H1 (cell line): ENCODE data around the gene ZBTB7B. TPM values are rescaled to one million over a fixed set of nuclear protein-coding genes. Genes with fewer than 3 reads are reported as not detected.

Source experiments
- CTCF ChIA-PET: fragments of 300-600 bp; sonication (Branson Sonifier 250); formaldehyde crosslinking; loops from one replicate; lab custom pipeline; 2021; ENCODE audit not compliant: partially characterized antibody; lab: Charles Lee
- POLR2A ChIA-PET: fragments of 300-600 bp; sonication (Branson Sonifier 250); formaldehyde crosslinking; loops from one replicate; lab custom pipeline; 2021; ENCODE audit warnings: inconsistent platforms; ENCODE audit not compliant: partially characterized antibody; lab: Charles Lee
- DNase-seq, 2 experiments: peaks; one replicate each; pipeline versions ENCODE4 v3.0.0 to v3.0.0-alpha.2; 2010 to 2022; ENCODE audit warnings: low spot score in 2 of 2, low read depth in 1 of 2, mixed read lengths in 1 of 2
- FAIRE-seq: peaks from 2 replicates; lab custom pipeline; 2011; peaks lifted over from hg19 to GRCh38; lab: Jason Lieb, UNC
- H2AFZ ChIP-seq: 2 replicates; pipeline ENCODE4 v1.8.1; 2012; ENCODE audit warnings: low read length, inconsistent platforms
- H2AK5ac ChIP-seq: 2 replicates; pipeline ENCODE4 v1.6.1; 2013; ENCODE audit warnings: low read depth, low read length
- H2BK120ac ChIP-seq: replicated peaks from 2 replicates; pipeline ENCODE3; 2013; ENCODE audit warnings: low read depth, low read length, inconsistent platforms
- H2BK12ac ChIP-seq: 2 replicates; pipeline ENCODE4 v1.6.1; 2013; ENCODE audit warnings: low read depth, low read length
- H2BK15ac ChIP-seq: 2 replicates; pipeline ENCODE4 v1.6.1; 2013; ENCODE audit warnings: low read length
- H2BK20ac ChIP-seq: 2 replicates; pipeline ENCODE4 v1.6.1; 2013; ENCODE audit warnings: low read length
- H2BK5ac ChIP-seq: 2 replicates; pipeline ENCODE4 v1.6.1; 2013; ENCODE audit warnings: low read depth, low read length
- H3K14ac ChIP-seq: 2 replicates; pipeline ENCODE4 v1.6.1; 2013; ENCODE audit warnings: inconsistent platforms; ENCODE audit not compliant: insufficient read length
- H3K18ac ChIP-seq: 2 replicates; pipeline ENCODE4 v1.6.1; 2013; ENCODE audit warnings: low read length; ENCODE audit errors: extremely low read depth
- H3K23ac ChIP-seq: 2 replicates; pipeline ENCODE4 v1.6.1; 2013; ENCODE audit warnings: inconsistent platforms; ENCODE audit not compliant: insufficient read length
- H3K23me2 ChIP-seq: 2 replicates; pipeline ENCODE4 v1.6.1; 2013; ENCODE audit warnings: low read depth, low read length
- H3K27ac ChIP-seq: 2 replicates; pipeline ENCODE4 v1.6.1; 2011; ENCODE audit warnings: low read depth, low read length, inconsistent platforms
- H3K27me3 ChIP-seq, 4 experiments: replicated peaks in 1 of 4; 1 replicate in 1 of 4; 2 replicates in 3 of 4; pipeline versions ENCODE4 v1.6.1 to v1.8.1; 2011 to 2013; ENCODE audit warnings: low read length in 3 of 4, mild to moderate bottlenecking in 3 of 4, inconsistent platforms in 2 of 4, mixed read lengths in 2 of 4, moderate library complexity in 1 of 4; ENCODE audit not compliant: control insufficient read depth in 3 of 4, insufficient read depth in 3 of 4; ENCODE audit errors: extremely low read depth in 1 of 4
- H3K36me3 ChIP-seq, 4 experiments: 2 replicates each; pipeline versions ENCODE4 v1.6.1 to v1.8.1; 2011 to 2013; ENCODE audit warnings: mild to moderate bottlenecking in 4 of 4, low read length in 3 of 4, moderate library complexity in 2 of 4, control low read depth in 1 of 4, inconsistent platforms in 1 of 4; ENCODE audit not compliant: insufficient read depth in 4 of 4, control insufficient read depth in 2 of 4
- H3K4ac ChIP-seq: replicated peaks from 2 replicates; pipeline ENCODE3; 2013; ENCODE audit warnings: low read length, low read depth, mixed read lengths, inconsistent platforms; ENCODE audit not compliant: insufficient read length
- H3K4me1 ChIP-seq, 4 experiments: replicated peaks in 1 of 4; 1 replicate in 1 of 4; 2 replicates in 3 of 4; pipeline versions ENCODE4 v1.6.1 to v1.8.1; 2011 to 2013; ENCODE audit warnings: low read length in 3 of 4, inconsistent platforms in 2 of 4, mixed read lengths in 1 of 4; ENCODE audit not compliant: insufficient read depth in 4 of 4, control insufficient read depth in 3 of 4
- H3K4me2 ChIP-seq, 2 experiments: 2 replicates each; pipeline versions ENCODE4 v1.6.1 to v1.8.1; 2011 to 2013; ENCODE audit warnings: low read depth in 2 of 2, low read length in 2 of 2, control low read depth in 1 of 2, inconsistent platforms in 1 of 2, mild to moderate bottlenecking in 1 of 2; ENCODE audit not compliant: insufficient read depth in 1 of 2
- H3K4me3 ChIP-seq, 4 experiments: fragments of 200-600, 300-600 bp in 1 of 4; sonication (generic), shearing (Covaris generic), sonication (Bioruptor Twin) in 1 of 4; 2 replicates each; pipeline versions ENCODE4 v1.5.1 to v1.8.1; 2011 to 2016; ENCODE audit warnings: low read length in 4 of 4, low read depth in 3 of 4, control low read depth in 2 of 4, inconsistent platforms in 2 of 4, mild to moderate bottlenecking in 2 of 4, mixed read lengths in 1 of 4, moderate library complexity in 1 of 4; ENCODE audit not compliant: insufficient read depth in 2 of 4; ENCODE audit errors: extremely low read depth in 1 of 4
- H3K56ac ChIP-seq: replicated peaks from 2 replicates; pipeline ENCODE3; 2013; ENCODE audit warnings: low read depth, mild to moderate bottlenecking, mixed read lengths, low read length, inconsistent platforms; ENCODE audit not compliant: insufficient read length
- H3K79me1 ChIP-seq: 2 replicates; pipeline ENCODE4 v1.6.1; 2013; ENCODE audit warnings: low read depth, low read length, control low read depth
- H3K79me2 ChIP-seq, 2 experiments: 2 replicates each; pipeline versions ENCODE4 v1.6.1 to v1.8.1; 2012 to 2013; ENCODE audit warnings: low read length in 2 of 2, mild to moderate bottlenecking in 2 of 2, inconsistent platforms in 1 of 2; ENCODE audit not compliant: insufficient read depth in 2 of 2, control insufficient read depth in 1 of 2
- H3K9ac ChIP-seq, 4 experiments: replicated peaks in 1 of 4; 1 replicate in 1 of 4; 2 replicates in 3 of 4; pipeline versions ENCODE4 v1.6.1 to v1.8.1; 2011 to 2013; ENCODE audit warnings: low read depth in 3 of 4, low read length in 3 of 4, control low read depth in 2 of 4, mild to moderate bottlenecking in 2 of 4, moderate library complexity in 2 of 4, inconsistent platforms in 1 of 4; ENCODE audit errors: extremely low read depth in 1 of 4
- H3K9me3 ChIP-seq, 2 experiments: 2 replicates each; pipeline versions ENCODE4 v1.6.1 to v1.8.1; 2012 to 2013; ENCODE audit warnings: mild to moderate bottlenecking in 2 of 2, moderate library complexity in 2 of 2, control low read depth in 1 of 2, inconsistent platforms in 1 of 2, low read depth in 1 of 2, low read length in 1 of 2, mixed read lengths in 1 of 2; ENCODE audit not compliant: insufficient read depth in 2 of 2
- H4K20me1 ChIP-seq, 2 experiments: replicated peaks in 1 of 2; 2 replicates each; pipeline versions ENCODE3 to v1.8.1; 2011 to 2013; ENCODE audit warnings: inconsistent platforms in 2 of 2, low read length in 2 of 2, mild to moderate bottlenecking in 1 of 2; ENCODE audit not compliant: insufficient read depth in 2 of 2, control insufficient read depth in 1 of 2
- H4K5ac ChIP-seq: 2 replicates; pipeline ENCODE4 v1.6.1; 2013; ENCODE audit warnings: low read length, low read depth, mixed read lengths, inconsistent platforms; ENCODE audit not compliant: insufficient read length
- H4K8ac ChIP-seq: 2 replicates; pipeline ENCODE4 v1.8.0; 2013; ENCODE audit warnings: mild to moderate bottlenecking, moderate library complexity, low read length, inconsistent platforms; ENCODE audit not compliant: insufficient read depth; ENCODE audit errors: extremely low read depth
- H4K91ac ChIP-seq: replicated peaks from 2 replicates; pipeline ENCODE3; 2013; ENCODE audit warnings: low read length, mixed read lengths, inconsistent platforms; ENCODE audit not compliant: insufficient read length
- ASH2L ChIP-seq: fragments of 200-600, 300-600 bp; sonication (generic); IDR thresholded peaks from one replicate; pipeline ENCODE4 v1.7.1; 2017; ENCODE audit warnings: low read length
- BCL11A ChIP-seq, 2 experiments: IDR thresholded peaks; one replicate each; pipeline ENCODE4 v1.6.1; 2011; ENCODE audit warnings: low read depth in 2 of 2, low read length in 2 of 2, mild to moderate bottlenecking in 2 of 2
- BRCA1 ChIP-seq: IDR thresholded peaks from 2 replicates; pipeline ENCODE4 v1.6.1; 2012; ENCODE audit warnings: low read depth, low read length, improper control_type of control experiment
- CBX8 ChIP-seq: fragments of 300-800, 300-1000 bp; sonication (generic); IDR thresholded peaks from 2 replicates; pipeline ENCODE4 v1.7.1; 2016; ENCODE audit warnings: low read depth, low read length, borderline replicate concordance
- CHD1 ChIP-seq: IDR thresholded peaks from 2 replicates; pipeline ENCODE4 v1.6.1; 2012; ENCODE audit warnings: low read depth, low read length, improper control_type of control experiment
- KDM5A ChIP-seq: fragments of 200-600 bp; IDR thresholded peaks from 2 replicates; pipeline ENCODE4 v1.7.1; 2012; ENCODE audit warnings: mild to moderate bottlenecking, low read length, inconsistent platforms, mixed read lengths
- RNF2 ChIP-seq: fragments of 200-900, 300-1000 bp; sonication (generic); IDR thresholded peaks from 2 replicates; pipeline ENCODE4 v1.7.1; 2016; ENCODE audit warnings: borderline replicate concordance, low read depth, mild to moderate bottlenecking, antibody characterized with exemption, low read length; ENCODE audit not compliant: poor library complexity, severe bottlenecking; ENCODE audit errors: missing control alignments
- TAF7 ChIP-seq: optimal IDR thresholded peaks from 2 replicates; pipeline ENCODE3; 2011; ENCODE audit warnings: low read depth, mild to moderate bottlenecking, inconsistent platforms, low read length, moderate library complexity, borderline replicate concordance
- WGBS, 2 experiments: shearing (Covaris generic) in 1 of 2; methylation state at CpG; one replicate each; pipeline versions ENCODE4 v1.1.6 to v1.1.7; 2013 to 2015; ENCODE audit warnings: low lambda C conversion rate in 2 of 2, mixed read lengths in 2 of 2, inconsistent platforms in 1 of 2, low coverage in 1 of 2, missing lambda C conversion rate in 1 of 2; ENCODE audit not compliant: insufficient replicate concordance in 2 of 2, insufficient coverage in 1 of 2, insufficient read length in 1 of 2; ENCODE audit errors: extremely low coverage in 1 of 2, missing lambda C conversion rate in 1 of 2; 5-methylcytosine and 5-hydroxymethylcytosine counted together
- polyA plus RNA-seq, 7 experiments: library from polyadenylated mRNA; depleted of rRNA in 3 of 7; stranded (reverse) in 5 of 7; unstranded in 2 of 7; fragments of >200 nt in 5 of 7; fragments of 200-250 nt in 2 of 7; gene quantifications; 1 replicate in 5 of 7; 2 replicates in 1 of 7; 4 replicates in 1 of 7; pipeline versions ENCODE4 v1.2.1 to v1.2.3, GENCODE V29; 2011 to 2013; ENCODE audit warnings: missing spikeins in 2 of 7, mixed read lengths in 2 of 7
- total RNA-seq: library from RNA; stranded (reverse); fragmentation: NEBNext Ultra II Directional; extraction: Animal tissue kit (Norgen Biotek cat#: 25700); gene quantifications from 2 replicates; pipeline ENCODE4 v1.2.1, GENCODE V29; 2021
- TF ChIP-seq, protein P1 (sequence below): IDR thresholded peaks from 2 replicates; pipeline ENCODE4 v1.6.1; 2012; ENCODE audit warnings: inconsistent platforms

ZBTB7B gene
- total and polyA plus RNA-seq, 2 of the 8 experiments (the other 6 are each of a cell fraction or from before 2014, with no cell fraction given) = 24.5 to 36.9 TPM

- H4K20me1 ChIP-seq = peaks cover 9 to 15% of the 10 kb centered on the region in 2 experiments
- peak overlapping the region; percentile 99 for H4K91ac ChIP-seq
- H2BK20ac ChIP-seq = peak overlapping the region; percentile 62
- H2BK5ac ChIP-seq = peak overlapping the region; percentile 99
- H2AK5ac ChIP-seq = peak overlapping the region; percentile 82
- ChIA-PET POLR2A (interaction anchor here (0.7 to 42.8 kb wide), 26 partner anchors 9 to 362 kb away, joined by 3 to 702 read pairs (median 4); partner anchors contain the start of genes ADAM15, DCST1, DCST2 and FLAD1), CTCF (interaction anchor here (0.8 to 20.6 kb wide), 12 partner anchors 9 to 135 kb away, joined by 3 to 334 read pairs (median 3); partner anchors contain the start of genes ADAM15, FLAD1, LENEP and PBXIP1)
- H2BK15ac ChIP-seq = peak overlapping the region; percentile 88; the same call in 1 of the 2 replicates
- H3K56ac ChIP-seq = peak overlapping the region; percentile 71
- peaks cover 3 to 22% (median 17%) of the 10 kb centered on the region in 4 experiments for H3K4me1 ChIP-seq
- H2BK120ac ChIP-seq = peak overlapping the region; percentile 100
- peak overlapping the region; percentile 98 for H2BK12ac ChIP-seq
- H3K36me3 ChIP-seq = peaks cover 2 to 7% (median 4%) of the 10 kb centered on the region in 4 experiments; a peak in 4 of 8 replicates
- H3K23me2 ChIP-seq = peaks cover 29% of the 10 kb centered on the region
- H3K79me2 ChIP-seq = peaks cover 25 to 57% of the 10 kb centered on the region in 2 experiments
- no peaks in the 10 kb centered on the region for H3K9me3 ChIP-seq
- H3K79me1 ChIP-seq = peaks cover 14% of the 10 kb centered on the region; the same call in 1 of the 2 replicates
- DNase-seq (peak; percentile 82 to 95), FAIRE-seq (peak; percentile 60)
- H3K18ac ChIP-seq = peak overlapping the region; percentile 97
- H3K4ac ChIP-seq = peak overlapping the region; percentile 96
- H3K27ac ChIP-seq = peak overlapping the region; percentile 95
- H3K9ac ChIP-seq = peak overlapping the region; percentile 56 to 87 (median 76)
- H3K23ac ChIP-seq = no peak overlapping the region
- no peaks in the 10 kb centered on the region for H3K27me3 ChIP-seq
- peak overlapping the region; percentile 91; the same call in 1 of the 2 replicates for H4K8ac ChIP-seq
- H4K5ac ChIP-seq = peak overlapping the region; percentile 97
- peak overlapping the region; percentile 24 for H3K14ac ChIP-seq
- H3K4me3 ChIP-seq = peak overlapping the region; percentile 82 to 98 (median 91)
- H2AFZ ChIP-seq = no peak overlapping the region
- WGBS, 2 experiments = 5% methylated on average over 15 of the region's 18 CpGs; no CpG with 5 or more reads in 1 of the 2 experiments
- peak overlapping the region; percentile 78 to 94 for H3K4me2 ChIP-seq
- TF ChIP-seq ASH2L (peak; percentile 93), BRCA1 (no peak), CBX8 (no peak), RNF2 (no peak), BCL11A (IDR thresholded peaks at IDR 0.05; ENCODE audit: low read depth in 2 of 2, low read length in 2 of 2) (no peak), CHD1 (no peak; the same call in 1 of the 2 replicates), TAF7 (peak; percentile 75), KDM5A (no peak)
- TF ChIP-seq, protein P1, sequence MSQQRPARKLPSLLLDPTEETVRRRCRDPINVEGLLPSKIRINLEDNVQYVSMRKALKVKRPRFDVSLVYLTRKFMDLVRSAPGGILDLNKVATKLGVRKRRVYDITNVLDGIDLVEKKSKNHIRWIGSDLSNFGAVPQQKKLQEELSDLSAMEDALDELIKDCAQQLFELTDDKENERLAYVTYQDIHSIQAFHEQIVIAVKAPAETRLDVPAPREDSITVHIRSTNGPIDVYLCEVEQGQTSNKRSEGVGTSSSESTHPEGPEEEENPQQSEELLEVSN = peak; percentile 61; the same call in 1 of the 2 replicates
Measured at GRCh38 chr1:154972517-154973343, 29.9 kb upstream of the ZBTB7B start.
